Psoas muscle (tissue), 8 donors: ENCODE results near the gene CLEC2D. TPM values are rescaled to one million over a fixed set of nuclear protein-coding genes. Genes with fewer than 3 reads are reported as not detected.

Experiments used
- ATAC-seq, 4 donors: fragments of 200-7000 bp; cut with Tn5 transposase; one replicate each; pipeline ENCODE4 v1.9.1; 2020; ENCODE audit warnings: moderate library complexity in 3 of 4, mild to moderate bottlenecking in 2 of 4
- DNase-seq, 2 donors: peaks; one replicate each; pipeline ENCODE4 v3.0.0-alpha.2; 2020
- H3K27ac ChIP-seq: fragments of 200-600 bp; one replicate; pipeline ENCODE4 v1.8.0; 2022
- H3K27me3 ChIP-seq, 3 donors: fragments of 200-600 bp in 1 of 3; one replicate each; pipeline versions ENCODE4 v1.6.1 to v1.8.0; 2013 to 2022; ENCODE audit warnings: low read length in 2 of 3, mild to moderate bottlenecking in 2 of 3, moderate library complexity in 1 of 3; ENCODE audit not compliant: insufficient read depth in 3 of 3
- H3K36me3 ChIP-seq, 2 donors: fragments of 200-600 bp in 1 of 2; one replicate each; pipeline versions ENCODE4 v1.6.1 to v1.8.0; 2013 to 2022; ENCODE audit warnings: low read depth in 1 of 2, mild to moderate bottlenecking in 1 of 2, moderate library complexity in 1 of 2; ENCODE audit not compliant: insufficient read depth in 1 of 2
- H3K4me1 ChIP-seq: fragments of 200-600 bp; one replicate; pipeline ENCODE4 v1.8.0; 2022
- H3K4me3 ChIP-seq: fragments of 200-600 bp; one replicate; pipeline ENCODE4 v1.8.0; 2022; ENCODE audit warnings: mild to moderate bottlenecking
- H3K9me3 ChIP-seq: fragments of 200-600 bp; one replicate; pipeline ENCODE4 v1.8.0; 2022
- WGBS, 3 donors: extraction: QIAGEN DNeasy Blood & Tissue Kit; methylation state at CpG; one replicate each; pipeline versions ENCODE4 v1.1.6 to v1.1.7; 2013; 5-methylcytosine and 5-hydroxymethylcytosine counted together
- intact Hi-C, 2 donors: fragments of 100-400 bp; cut with DNase I; formaldehyde crosslinking; loops; one replicate each; pipeline versions ENCODE4 v1.11.0 to v1.14.2; 2022
- polyA plus RNA-seq, 3 donors: library from polyadenylated mRNA; stranded (reverse); fragments of 200-250 nt; gene quantifications; one replicate each; pipeline ENCODE4 v1.2.3, GENCODE V29; 2013
- total RNA-seq, 4 donors: library from RNA; stranded (reverse); fragmentation: NEBNext Ultra II Directional in 2 of 4; extraction: Animal tissue kit (Norgen Biotek cat#: 25700) in 2 of 4; gene quantifications; one replicate each; pipeline versions ENCODE4 v1.2.1 to v1.2.4, GENCODE V29; 2021 to 2023
- TF ChIP-seq, protein P1 (sequence below): fragments of 200-600 bp; IDR thresholded peaks from one replicate; pipeline ENCODE4 v1.8.0; 2022; ENCODE audit warnings: antibody characterized with exemption
- donor health status: healthy with polysubstance abuse.
- donor health status: DM: no; HTN: no; CAD: no; lungs with moderate emphysema.
- donor health status: Bipolar disorder and iron deficiency.
- donor health status: healthy.
- donor health status: DM: yes; HTN: yes; CAD: no.
- donor health status: DM: no; HTN: no; CAD: no.
- donor health status: DM: no; HTN: no; CAD: no.
- donor health status: DM: yes; HTN: yes; CAD: no.

The CLEC2D gene
- total and polyA plus RNA-seq, 7 donors = 0.42 to 2.5 (median 0.97) TPM

- H3K4me3 ChIP-seq = no peak overlapping the region
- WGBS, 3 donors = 74 to 78% (median 78%) methylated on average over 6 of the region's 6 CpGs
- ATAC-seq = no peak
These were observed 61.1 kb downstream of the CLEC2D start for GRCh38 chr12:9730591-9730990.

DNA sequence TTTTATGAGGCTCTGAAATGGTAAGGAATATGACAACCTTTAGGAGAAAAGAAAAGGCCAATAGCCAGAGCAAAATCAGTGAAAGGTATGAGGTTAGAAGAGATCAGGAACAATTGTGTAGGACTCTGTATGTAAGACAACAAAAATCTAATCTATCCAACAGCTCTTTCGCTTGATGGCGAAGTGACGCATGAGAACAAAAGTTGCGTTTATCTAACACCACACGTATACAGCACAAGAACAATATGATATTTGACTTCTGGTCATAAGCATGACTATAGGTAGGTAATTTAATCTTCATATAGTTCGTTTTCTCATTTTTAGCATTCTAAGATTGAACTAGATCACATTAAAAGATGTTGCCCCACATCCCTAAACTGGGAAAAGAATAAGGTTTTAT is 61.9 kb downstream of the CLEC2D start:
- H3K36me3 ChIP-seq = no peaks in the 10 kb centered on the region
- DNase-seq = no peak
- H3K9me3 ChIP-seq = no peaks in the 10 kb centered on the region
- H3K4me3 ChIP-seq = no peak overlapping the region
- no peak for ATAC-seq
- 68 to 71% (median 70%) methylated on average over 6 of the region's 6 CpGs for WGBS, 3 donors
- no peaks in the 10 kb centered on the region for H3K27me3 ChIP-seq
- TF ChIP-seq, protein P1, sequence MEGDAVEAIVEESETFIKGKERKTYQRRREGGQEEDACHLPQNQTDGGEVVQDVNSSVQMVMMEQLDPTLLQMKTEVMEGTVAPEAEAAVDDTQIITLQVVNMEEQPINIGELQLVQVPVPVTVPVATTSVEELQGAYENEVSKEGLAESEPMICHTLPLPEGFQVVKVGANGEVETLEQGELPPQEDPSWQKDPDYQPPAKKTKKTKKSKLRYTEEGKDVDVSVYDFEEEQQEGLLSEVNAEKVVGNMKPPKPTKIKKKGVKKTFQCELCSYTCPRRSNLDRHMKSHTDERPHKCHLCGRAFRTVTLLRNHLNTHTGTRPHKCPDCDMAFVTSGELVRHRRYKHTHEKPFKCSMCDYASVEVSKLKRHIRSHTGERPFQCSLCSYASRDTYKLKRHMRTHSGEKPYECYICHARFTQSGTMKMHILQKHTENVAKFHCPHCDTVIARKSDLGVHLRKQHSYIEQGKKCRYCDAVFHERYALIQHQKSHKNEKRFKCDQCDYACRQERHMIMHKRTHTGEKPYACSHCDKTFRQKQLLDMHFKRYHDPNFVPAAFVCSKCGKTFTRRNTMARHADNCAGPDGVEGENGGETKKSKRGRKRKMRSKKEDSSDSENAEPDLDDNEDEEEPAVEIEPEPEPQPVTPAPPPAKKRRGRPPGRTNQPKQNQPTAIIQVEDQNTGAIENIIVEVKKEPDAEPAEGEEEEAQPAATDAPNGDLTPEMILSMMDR = no peak
- H3K27ac ChIP-seq = no peak overlapping the region
- H3K4me1 ChIP-seq = no peaks in the 10 kb centered on the region
- intact Hi-C loops = no loop called here

More at GRCh38 chr12:9730591-9730990, 61.1 kb downstream of the CLEC2D start:
- no peak for DNase-seq
- TF ChIP-seq, protein P1 = no peak
- H3K27ac ChIP-seq = no peak overlapping the region
- no peaks in the 10 kb centered on the region for H3K36me3 ChIP-seq
- intact Hi-C loops = no loop called here
- no peaks in the 10 kb centered on the region for H3K9me3 ChIP-seq
- H3K27me3 ChIP-seq = no peaks in the 10 kb centered on the region
- no peaks in the 10 kb centered on the region for H3K4me1 ChIP-seq

DNA sequence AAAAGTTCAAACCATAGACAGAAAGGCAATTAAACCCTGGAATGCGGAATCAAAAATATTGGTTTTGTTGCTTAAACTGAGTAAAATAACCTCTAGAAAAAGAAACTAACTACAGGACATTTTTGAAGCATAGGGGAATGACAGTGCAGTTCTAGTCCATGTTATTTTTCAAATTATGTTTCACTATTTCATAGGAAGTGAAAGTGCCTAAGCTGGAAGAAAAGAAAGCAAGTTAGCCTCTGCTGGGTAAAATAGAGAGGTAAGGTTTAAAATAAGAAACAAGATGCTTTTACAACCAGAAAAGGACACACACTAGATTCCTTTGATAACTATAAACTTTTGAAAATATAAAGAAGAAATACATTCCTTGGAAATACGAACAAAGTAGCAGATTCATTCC is 62.3 kb downstream of the CLEC2D start:
- ATAC-seq (no peak), DNase-seq (no peak)
- H3K9me3 ChIP-seq = no peaks in the 10 kb centered on the region
- no peaks in the 10 kb centered on the region for H3K4me1 ChIP-seq
- WGBS, 3 donors = 84 to 93% (median 85%) methylated on average over 2 of the region's 2 CpGs
- no peak overlapping the region for H3K27ac ChIP-seq
- TF ChIP-seq, protein P1 = no peak
- no peak overlapping the region for H3K4me3 ChIP-seq
- intact Hi-C loops = no loop called here
- H3K36me3 ChIP-seq = no peaks in the 10 kb centered on the region
- H3K27me3 ChIP-seq = no peaks in the 10 kb centered on the region

GRCh38 chr12:9732921-9733461 is 63.5 kb downstream of the CLEC2D start, which contains the start of gene CLECL1:
Gene CLECL1, minus strand, starts transcription at chr12:9733097.
- no peaks in the 10 kb centered on the region for H3K36me3 ChIP-seq
- TF ChIP-seq, protein P1 = no peak
- H3K4me3 ChIP-seq = no peak within 1 kb of the TSS
- H3K27me3 ChIP-seq = no peaks in the 10 kb centered on the region
- 71 to 87% (median 80%) methylated on average over 8 of the region's 8 CpGs for WGBS, 3 donors
- DNase-seq (no peak), ATAC-seq (no peak)
- H3K9me3 ChIP-seq = no peaks in the 10 kb centered on the region
- no peak within 1 kb of the TSS for H3K27ac ChIP-seq
- no peaks in the 10 kb centered on the region for H3K4me1 ChIP-seq
- intact Hi-C loops = no loop called here

DNA sequence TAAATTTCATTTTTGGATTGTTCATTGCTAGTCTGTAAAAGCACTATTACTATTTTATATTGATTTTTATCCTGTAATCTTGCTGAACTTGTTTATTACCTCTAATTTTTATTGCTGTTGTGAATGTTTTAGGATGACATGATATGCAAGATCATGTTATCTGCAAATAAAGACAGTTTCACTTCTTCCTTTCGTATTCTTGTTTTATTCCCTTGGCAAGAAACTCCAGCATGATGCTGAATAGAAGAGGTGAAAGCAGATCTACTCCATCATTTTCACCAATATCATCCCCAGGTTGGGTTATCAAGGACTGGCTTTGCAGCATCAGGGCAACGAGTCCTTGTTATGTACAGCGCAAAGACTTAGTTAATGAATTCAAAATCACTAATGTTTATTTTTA is 66.1 kb downstream of the CLEC2D start:
- Histone ChIP-seq H3K27me3 (no peaks in the 10 kb centered on the region), H3K4me1 (no peaks in the 10 kb centered on the region), H3K36me3 (no peaks in the 10 kb centered on the region), H3K27ac (no peak overlapping the region), H3K4me3 (no peak overlapping the region), H3K9me3 (no peaks in the 10 kb centered on the region)
- TF ChIP-seq, protein P1 = no peak
- ATAC-seq (no peak), DNase-seq (no peak)
- intact Hi-C loops = no loop called here
- 84 to 86% (median 85%) methylated on average over 3 of the region's 3 CpGs for WGBS, 3 donors
